Measurements from ENCODE around the gene NMB.

NMB gene

DNA sequence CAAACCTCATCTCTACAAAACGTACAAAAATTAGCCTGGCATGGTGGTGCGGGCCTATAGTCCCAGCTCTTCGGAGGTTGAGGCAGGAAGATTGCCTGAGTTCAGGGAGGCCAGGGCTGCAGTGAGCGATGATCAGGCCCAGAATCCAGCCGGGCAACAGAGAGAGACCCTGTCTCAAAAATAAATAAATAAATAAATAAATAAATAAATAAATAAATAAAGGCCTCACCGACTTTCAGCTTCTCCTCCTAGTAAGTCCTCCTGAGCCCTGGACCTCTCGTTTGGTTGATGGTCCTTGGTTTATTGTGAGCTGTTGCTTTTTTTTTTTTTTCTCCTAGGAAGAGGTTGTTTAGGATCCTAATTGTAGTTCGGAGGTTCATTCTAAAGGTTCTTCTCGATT lies 29.0 kb downstream of the NMB start:
- H3K4me3 ChIP-seq (ENCODE audit: low read depth, low read length), result no peak overlapping the region
- H3K4ac ChIP-seq (ENCODE audit: low read depth, low read length), result no peak overlapping the region
- peaks cover 9 to 15% of the 10 kb centered on the region in 2 experiments for H3K4me1 ChIP-seq (ENCODE audit: control insufficient read depth in 1 of 2, insufficient read depth in 2 of 2, low read length in 2 of 2)
- no peak overlapping the region for H2BK12ac ChIP-seq (ENCODE audit: low read length)
- peaks cover 3% of the 10 kb centered on the region for H3K79me1 ChIP-seq (ENCODE audit: low read length)
- H4K12ac ChIP-seq (ENCODE audit: low read depth, low read length), result no peak overlapping the region
- no peak overlapping the region for H2AFZ ChIP-seq (ENCODE audit: insufficient read depth, low read length, poor library complexity)
- no peak overlapping the region for H4K8ac ChIP-seq (ENCODE audit: low read depth, low read length)
- H3K18ac ChIP-seq (ENCODE audit: low read length), result no peak overlapping the region
- DNase-seq, result no peak
- peaks cover 2% of the 10 kb centered on the region for H3K9me3 ChIP-seq (ENCODE audit: insufficient read depth, low read depth, low read length)
- no peaks in the 10 kb centered on the region for H3K27me3 ChIP-seq (ENCODE audit: insufficient read depth, low read length)
- H3K36me3 ChIP-seq (ENCODE audit: control insufficient read depth in 1 of 2, insufficient read depth in 2 of 2, low read length in 2 of 2), result peaks cover 0 to 3% of the 10 kb centered on the region in 2 experiments
- H4K91ac ChIP-seq (ENCODE audit: low read depth, low read length), result no peak overlapping the region
- peaks cover 3% of the 10 kb centered on the region for H3K79me2 ChIP-seq (ENCODE audit: control insufficient read depth, insufficient read depth, low read length, poor library complexity)
- no peak overlapping the region for H2BK5ac ChIP-seq (ENCODE audit: low read depth, low read length, poor library complexity)
- no peak overlapping the region for H3K9ac ChIP-seq (ENCODE audit: low read length)
- no peak overlapping the region for H2BK120ac ChIP-seq (ENCODE audit: insufficient read depth, low read length, poor library complexity)
- no peak overlapping the region for H2AK5ac ChIP-seq (ENCODE audit: low read length)
- no peak overlapping the region for H3K4me2 ChIP-seq (ENCODE audit: low read length)
- H3K27ac ChIP-seq (ENCODE audit: low read depth, low read length), result no peak overlapping the region
- WGBS (ENCODE audit: extremely low coverage, insufficient coverage, insufficient read length), result no CpG with 5 or more reads among the region's 9 CpGs
- H3K23ac ChIP-seq (ENCODE audit: low read length), result no peak overlapping the region
- no peak overlapping the region for H3K14ac ChIP-seq (ENCODE audit: low read length)

GRCh38 chr15:84625123-84625522 lies 32.9 kb downstream of the NMB start:
- no peak overlapping the region for H2BK12ac ChIP-seq (ENCODE audit: low read length)
- H2BK120ac ChIP-seq (ENCODE audit: insufficient read depth, low read length, poor library complexity), result no peak overlapping the region
- H3K4me1 ChIP-seq (ENCODE audit: control insufficient read depth in 1 of 2, insufficient read depth in 2 of 2, low read length in 2 of 2), result no peaks in the 10 kb centered on the region
- no peak overlapping the region for H3K14ac ChIP-seq (ENCODE audit: low read length)
- no peak overlapping the region for H3K9ac ChIP-seq (ENCODE audit: low read length)
- H3K9me3 ChIP-seq (ENCODE audit: insufficient read depth, low read depth, low read length), result peaks cover 24% of the 10 kb centered on the region
- no peak overlapping the region for H3K4me2 ChIP-seq (ENCODE audit: low read length)
- no peak overlapping the region for H2BK5ac ChIP-seq (ENCODE audit: low read depth, low read length, poor library complexity)
- peaks cover 28% of the 10 kb centered on the region in 2 experiments for H3K36me3 ChIP-seq (ENCODE audit: control insufficient read depth in 1 of 2, insufficient read depth in 2 of 2, low read length in 2 of 2)
- H2AK5ac ChIP-seq (ENCODE audit: low read length), result no peak overlapping the region
- H3K4ac ChIP-seq (ENCODE audit: low read depth, low read length), result no peak overlapping the region
- no peak for DNase-seq
- H3K27me3 ChIP-seq (ENCODE audit: insufficient read depth, low read length), result no peaks in the 10 kb centered on the region
- no peak overlapping the region for H3K18ac ChIP-seq (ENCODE audit: low read length)
- H4K91ac ChIP-seq (ENCODE audit: low read depth, low read length), result no peak overlapping the region
- H3K4me3 ChIP-seq (ENCODE audit: low read depth, low read length), result no peak overlapping the region
- H3K27ac ChIP-seq (ENCODE audit: low read depth, low read length), result no peak overlapping the region
- H2AFZ ChIP-seq (ENCODE audit: insufficient read depth, low read length, poor library complexity), result no peak overlapping the region
- no peaks in the 10 kb centered on the region for H3K79me2 ChIP-seq (ENCODE audit: control insufficient read depth, insufficient read depth, low read length, poor library complexity)
- H4K12ac ChIP-seq (ENCODE audit: low read depth, low read length), result no peak overlapping the region
- H4K8ac ChIP-seq (ENCODE audit: low read depth, low read length), result no peak overlapping the region
- no CpG with 5 or more reads among the region's 2 CpGs for WGBS (ENCODE audit: extremely low coverage, insufficient coverage, insufficient read length)
- no peak overlapping the region for H3K23ac ChIP-seq (ENCODE audit: low read length)
- H3K79me1 ChIP-seq (ENCODE audit: low read length), result no peaks in the 10 kb centered on the region

DNA sequence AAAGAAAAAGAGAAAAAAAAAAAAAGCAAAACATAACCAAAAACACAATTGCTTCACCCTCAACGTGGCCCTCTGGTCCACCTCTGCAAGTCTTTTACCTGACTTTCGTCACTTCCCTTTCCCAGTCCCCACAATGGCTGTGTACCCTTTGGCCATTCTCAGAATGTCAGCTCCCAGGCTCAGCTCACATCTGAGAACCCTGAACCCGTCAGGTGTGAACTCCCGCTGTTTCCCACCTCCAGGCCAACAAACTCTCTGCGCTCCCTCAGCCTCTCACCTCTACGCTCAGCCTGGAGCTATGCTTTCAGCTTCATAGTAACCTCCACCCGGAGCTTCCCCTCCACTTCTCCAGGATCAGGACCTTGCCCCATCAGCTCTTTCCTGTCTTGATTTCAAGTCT lies 33.6 kb downstream of the NMB start:
- Histone ChIP-seq H2BK120ac (ENCODE audit: insufficient read depth, low read length, poor library complexity) (no peak overlapping the region), H3K27ac (ENCODE audit: low read depth, low read length) (no peak overlapping the region), H3K23ac (ENCODE audit: low read length) (no peak overlapping the region), H3K4me2 (ENCODE audit: low read length) (no peak overlapping the region), H3K18ac (ENCODE audit: low read length) (no peak overlapping the region), H2AK5ac (ENCODE audit: low read length) (no peak overlapping the region), H4K8ac (ENCODE audit: low read depth, low read length) (no peak overlapping the region), H2AFZ (ENCODE audit: insufficient read depth, low read length, poor library complexity) (no peak overlapping the region), H3K79me1 (ENCODE audit: low read length) (no peaks in the 10 kb centered on the region), H3K9me3 (ENCODE audit: insufficient read depth, low read depth, low read length) (peaks cover 24% of the 10 kb centered on the region), H2BK12ac (ENCODE audit: low read length) (no peak overlapping the region), H3K4me1 (ENCODE audit: control insufficient read depth in 1 of 2, insufficient read depth in 2 of 2, low read length in 2 of 2) (no peaks in the 10 kb centered on the region), H3K36me3 (ENCODE audit: control insufficient read depth in 1 of 2, insufficient read depth in 2 of 2, low read length in 2 of 2) (peaks cover 28% of the 10 kb centered on the region in 2 experiments), H3K4ac (ENCODE audit: low read depth, low read length) (no peak overlapping the region), H4K91ac (ENCODE audit: low read depth, low read length) (no peak overlapping the region), H4K12ac (ENCODE audit: low read depth, low read length) (no peak overlapping the region), H3K9ac (ENCODE audit: low read length) (no peak overlapping the region), H3K14ac (ENCODE audit: low read length) (no peak overlapping the region), H3K79me2 (ENCODE audit: control insufficient read depth, insufficient read depth, low read length, poor library complexity) (no peaks in the 10 kb centered on the region), H3K27me3 (ENCODE audit: insufficient read depth, low read length) (no peaks in the 10 kb centered on the region), H2BK5ac (ENCODE audit: low read depth, low read length, poor library complexity) (no peak overlapping the region), H3K4me3 (ENCODE audit: low read depth, low read length) (no peak overlapping the region)
- DNase-seq, result no peak
- WGBS (ENCODE audit: extremely low coverage, insufficient coverage, insufficient read length), result no CpG with 5 or more reads among the region's 7 CpGs

DNA sequence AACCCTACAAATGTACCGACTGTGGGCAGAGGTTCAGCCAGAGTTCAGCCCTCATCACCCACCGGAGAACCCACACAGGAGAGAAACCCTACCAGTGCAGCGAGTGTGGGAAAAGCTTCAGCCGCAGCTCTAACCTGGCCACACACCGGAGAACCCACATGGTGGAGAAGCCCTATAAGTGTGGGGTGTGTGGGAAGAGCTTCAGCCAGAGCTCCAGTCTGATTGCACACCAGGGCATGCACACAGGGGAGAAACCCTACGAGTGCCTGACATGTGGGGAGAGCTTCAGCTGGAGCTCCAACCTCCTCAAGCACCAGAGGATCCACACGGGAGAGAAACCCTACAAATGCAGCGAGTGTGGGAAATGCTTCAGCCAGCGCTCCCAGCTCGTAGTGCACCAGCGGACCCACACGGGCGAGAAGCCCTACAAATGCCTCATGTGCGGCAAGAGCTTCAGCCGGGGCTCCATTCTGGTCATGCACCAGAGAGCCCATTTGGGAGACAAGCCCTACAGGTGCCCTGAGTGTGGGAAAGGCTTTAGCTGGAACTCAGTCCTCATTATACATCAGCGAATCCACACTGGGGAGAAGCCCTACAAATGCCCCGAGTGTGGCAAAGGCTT lies 36.5 kb downstream of the NMB start:
- DNase-seq, result no peak
- Histone ChIP-seq H4K91ac (ENCODE audit: low read depth, low read length) (no peak overlapping the region), H3K18ac (ENCODE audit: low read length) (no peak overlapping the region), H4K12ac (ENCODE audit: low read depth, low read length) (no peak overlapping the region), H3K14ac (ENCODE audit: low read length) (no peak overlapping the region), H3K4ac (ENCODE audit: low read depth, low read length) (no peak overlapping the region), H3K27ac (ENCODE audit: low read depth, low read length) (no peak overlapping the region), H3K9me3 (ENCODE audit: insufficient read depth, low read depth, low read length) (peaks cover 24% of the 10 kb centered on the region), H3K4me1 (ENCODE audit: control insufficient read depth in 1 of 2, insufficient read depth in 2 of 2, low read length in 2 of 2) (no peaks in the 10 kb centered on the region), H3K36me3 (ENCODE audit: control insufficient read depth in 1 of 2, insufficient read depth in 2 of 2, low read length in 2 of 2) (peaks cover 29 to 31% of the 10 kb centered on the region in 2 experiments), H3K4me2 (ENCODE audit: low read length) (no peak overlapping the region), H4K8ac (ENCODE audit: low read depth, low read length) (no peak overlapping the region), H3K4me3 (ENCODE audit: low read depth, low read length) (no peak overlapping the region), H3K23ac (ENCODE audit: low read length) (no peak overlapping the region), H2BK12ac (ENCODE audit: low read length) (no peak overlapping the region), H2AFZ (ENCODE audit: insufficient read depth, low read length, poor library complexity) (no peak overlapping the region), H3K27me3 (ENCODE audit: insufficient read depth, low read length) (no peaks in the 10 kb centered on the region), H2BK120ac (ENCODE audit: insufficient read depth, low read length, poor library complexity) (no peak overlapping the region), H3K9ac (ENCODE audit: low read length) (no peak overlapping the region), H3K79me2 (ENCODE audit: control insufficient read depth, insufficient read depth, low read length, poor library complexity) (no peaks in the 10 kb centered on the region), H2AK5ac (ENCODE audit: low read length) (no peak overlapping the region), H3K79me1 (ENCODE audit: low read length) (no peaks in the 10 kb centered on the region), H2BK5ac (ENCODE audit: low read depth, low read length, poor library complexity) (no peak overlapping the region)
- WGBS (ENCODE audit: extremely low coverage, insufficient coverage, insufficient read length), result no CpG with 5 or more reads among the region's 17 CpGs
